GM23338 (cell line): ENCODE measurements around the gene KYNU. TPM values are rescaled to one million over a fixed set of nuclear protein-coding genes. Genes with fewer than 3 reads are reported as not detected.
A peak's percentile ranks its signal among the peaks of the same experiment; 100 is the strongest.

Source experiments
- ATAC-seq: fragments of 200-7000 bp; cut with Tn5 transposase; 3 replicates; pipeline ENCODE4 v1.9.1; 2020
- DNase-seq: peaks from one replicate; pipeline ENCODE4 v3.0.0-alpha.2; 2015; ENCODE audit warnings: low spot score
- H2AFZ ChIP-seq: fragments of 200-600 bp; sonication (generic); 2 replicates; pipeline ENCODE4 v1.8.0; 2016; ENCODE audit warnings: antibody characterized with exemption, mild to moderate bottlenecking, moderate library complexity
- H3F3A ChIP-seq: fragments of 200-600 bp; sonication (generic); replicated peaks from 2 replicates; pipeline ENCODE4 v1.8.0; 2017; ENCODE audit warnings: antibody characterized with exemption, mixed run types, low read depth
- H3K27ac ChIP-seq: fragments of 200-600 bp; sonication (generic); 2 replicates; pipeline ENCODE4 v1.6.1; 2016; ENCODE audit warnings: low read depth
- H3K27me3 ChIP-seq: fragments of 200-600 bp; sonication (generic); 2 replicates; pipeline ENCODE4 v1.8.0; 2016; ENCODE audit warnings: mild to moderate bottlenecking, mixed run types, moderate library complexity; ENCODE audit not compliant: insufficient read depth
- H3K36me3 ChIP-seq: fragments of 200-600 bp; sonication (generic); 2 replicates; pipeline ENCODE4 v1.8.0; 2016; ENCODE audit warnings: mild to moderate bottlenecking; ENCODE audit not compliant: insufficient read depth
- H3K4me1 ChIP-seq: fragments of 200-600 bp; sonication (generic); 2 replicates; pipeline ENCODE4 v1.8.0; 2016; ENCODE audit warnings: mild to moderate bottlenecking, moderate library complexity; ENCODE audit not compliant: insufficient read depth
- H3K4me2 ChIP-seq: fragments of 200-600 bp; sonication (generic); 2 replicates; pipeline ENCODE4 v1.7.1; 2017; ENCODE audit warnings: mixed run types
- H3K4me3 ChIP-seq: fragments of 200-600 bp; sonication (generic); 2 replicates; pipeline ENCODE4 v1.6.1; 2016; ENCODE audit warnings: mixed run types
- H3K79me2 ChIP-seq: fragments of 200-600 bp; sonication (generic); replicated peaks from 2 replicates; pipeline ENCODE4 v1.8.0; 2017; ENCODE audit warnings: mild to moderate bottlenecking; ENCODE audit not compliant: insufficient read depth
- H3K9me2 ChIP-seq: fragments of 200-600 bp; sonication (generic); 2 replicates; pipeline ENCODE4 v1.8.0; 2017; ENCODE audit not compliant: insufficient read depth
- H4K20me1 ChIP-seq: fragments of 200-600 bp; sonication (generic); replicated peaks from 2 replicates; pipeline ENCODE4 v1.8.0; 2017; ENCODE audit warnings: mild to moderate bottlenecking; ENCODE audit not compliant: insufficient read depth
- H3K27ac Mint-ChIP-seq: 2 replicates; pipeline ENCODE4 v1.8.0; 2020; ENCODE audit warnings: inconsistent platforms, mild to moderate bottlenecking, moderate library complexity, mixed read lengths
- H3K27me3 Mint-ChIP-seq: 3 replicates; pipeline ENCODE4 v1.8.0; 2022; ENCODE audit warnings: low read depth, mild to moderate bottlenecking, moderate library complexity, mixed read lengths, inconsistent platforms; ENCODE audit not compliant: insufficient read depth, poor library complexity
- H3K36me3 Mint-ChIP-seq: 3 replicates; pipeline ENCODE4 v1.8.0; 2021; ENCODE audit warnings: low read depth, mild to moderate bottlenecking, inconsistent platforms, moderate library complexity, mixed read lengths
- H3K4me1 Mint-ChIP-seq: 3 replicates; pipeline ENCODE4 v1.8.0; 2020; ENCODE audit warnings: mild to moderate bottlenecking, inconsistent platforms, mixed read lengths
- H3K4me3 Mint-ChIP-seq: 3 replicates; pipeline ENCODE4 v1.8.0; 2021; ENCODE audit warnings: moderate library complexity, mild to moderate bottlenecking, inconsistent platforms, mixed read lengths
- H3K9me3 Mint-ChIP-seq: 3 replicates; pipeline ENCODE4 v1.8.0; 2020; ENCODE audit warnings: moderate library complexity, mild to moderate bottlenecking, inconsistent platforms, mixed read lengths
- EZH2phosphoT487 ChIP-seq: fragments of 200-600 bp; sonication (generic); IDR thresholded peaks from one replicate; pipeline ENCODE4 v1.8.1; 2018; ENCODE audit warnings: antibody characterized with exemption; ENCODE audit not compliant: unreplicated experiment
- POLR2AphosphoS5 ChIP-seq: IDR thresholded peaks from 2 replicates; pipeline ENCODE4 v1.6.1; 2016; ENCODE audit warnings: antibody characterized with exemption, low read depth
- ZNF331 ChIP-seq: fragments of 250-450 bp; sonication (Bioruptor Pico); IDR thresholded peaks from 2 replicates; pipeline ENCODE4 v1.5.0; 2020; ENCODE audit warnings: low read depth, mild to moderate bottlenecking, moderate library complexity
- polyA plus RNA-seq: library from polyadenylated mRNA; unstranded; fragments of >200 nt; fragmentation: Nextera tagmentation; extraction: Ambion mirVana; gene quantifications from 2 replicates; pipeline ENCODE4 v1.2.1, GENCODE V29; 2016
- total RNA-seq: library from RNA; depleted of rRNA; stranded (reverse); fragments of >200 nt; shearing (Covaris generic); gene quantifications from 2 replicates; pipeline ENCODE4 v1.2.3, GENCODE V29; 2014
- TF ChIP-seq, protein P1 (sequence below): fragments of 250-450 bp; sonication (Bioruptor Pico); IDR thresholded peaks from 2 replicates; pipeline ENCODE4 v1.5.0; 2020; ENCODE audit warnings: mild to moderate bottlenecking, moderate library complexity
- TF ChIP-seq, protein P2 (sequence below), 2 experiments: fragments of 200-600 bp in 1 of 2; sonication (generic) in 1 of 2; conservative IDR thresholded peaks; 2 replicates each; pipeline versions ENCODE4 v1.5.1 to v1.6.1; 2016 to 2017; ENCODE audit warnings: antibody characterized with exemption in 2 of 2, low read depth in 2 of 2, mild to moderate bottlenecking in 2 of 2, moderate library complexity in 1 of 2

KYNU gene
- total and polyA plus RNA-seq, 2 experiments from 2014 or later, result 0.03 to 0.21 TPM

DNA sequence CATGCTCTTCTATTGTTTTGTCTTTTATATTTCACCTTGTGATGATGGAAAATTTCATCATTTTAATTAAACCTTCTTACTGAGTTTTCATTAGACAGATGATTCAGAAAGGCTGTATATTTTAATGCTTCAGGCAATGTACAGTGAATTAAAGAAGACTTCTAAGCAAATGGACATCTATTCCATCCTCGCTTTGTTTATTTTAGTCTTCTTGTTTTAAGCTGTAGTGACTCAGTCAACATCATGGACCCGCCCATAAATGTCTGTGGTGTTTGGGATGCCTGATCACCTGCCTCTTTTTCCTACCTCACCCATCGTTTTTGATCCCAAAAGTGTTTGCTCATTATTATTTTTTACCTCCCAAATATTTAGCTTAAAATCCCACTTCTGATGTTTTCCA is 43.1 kb downstream of the KYNU start:
- no peak for TF ChIP-seq EZH2phosphoT487
- TF ChIP-seq, protein P1, sequence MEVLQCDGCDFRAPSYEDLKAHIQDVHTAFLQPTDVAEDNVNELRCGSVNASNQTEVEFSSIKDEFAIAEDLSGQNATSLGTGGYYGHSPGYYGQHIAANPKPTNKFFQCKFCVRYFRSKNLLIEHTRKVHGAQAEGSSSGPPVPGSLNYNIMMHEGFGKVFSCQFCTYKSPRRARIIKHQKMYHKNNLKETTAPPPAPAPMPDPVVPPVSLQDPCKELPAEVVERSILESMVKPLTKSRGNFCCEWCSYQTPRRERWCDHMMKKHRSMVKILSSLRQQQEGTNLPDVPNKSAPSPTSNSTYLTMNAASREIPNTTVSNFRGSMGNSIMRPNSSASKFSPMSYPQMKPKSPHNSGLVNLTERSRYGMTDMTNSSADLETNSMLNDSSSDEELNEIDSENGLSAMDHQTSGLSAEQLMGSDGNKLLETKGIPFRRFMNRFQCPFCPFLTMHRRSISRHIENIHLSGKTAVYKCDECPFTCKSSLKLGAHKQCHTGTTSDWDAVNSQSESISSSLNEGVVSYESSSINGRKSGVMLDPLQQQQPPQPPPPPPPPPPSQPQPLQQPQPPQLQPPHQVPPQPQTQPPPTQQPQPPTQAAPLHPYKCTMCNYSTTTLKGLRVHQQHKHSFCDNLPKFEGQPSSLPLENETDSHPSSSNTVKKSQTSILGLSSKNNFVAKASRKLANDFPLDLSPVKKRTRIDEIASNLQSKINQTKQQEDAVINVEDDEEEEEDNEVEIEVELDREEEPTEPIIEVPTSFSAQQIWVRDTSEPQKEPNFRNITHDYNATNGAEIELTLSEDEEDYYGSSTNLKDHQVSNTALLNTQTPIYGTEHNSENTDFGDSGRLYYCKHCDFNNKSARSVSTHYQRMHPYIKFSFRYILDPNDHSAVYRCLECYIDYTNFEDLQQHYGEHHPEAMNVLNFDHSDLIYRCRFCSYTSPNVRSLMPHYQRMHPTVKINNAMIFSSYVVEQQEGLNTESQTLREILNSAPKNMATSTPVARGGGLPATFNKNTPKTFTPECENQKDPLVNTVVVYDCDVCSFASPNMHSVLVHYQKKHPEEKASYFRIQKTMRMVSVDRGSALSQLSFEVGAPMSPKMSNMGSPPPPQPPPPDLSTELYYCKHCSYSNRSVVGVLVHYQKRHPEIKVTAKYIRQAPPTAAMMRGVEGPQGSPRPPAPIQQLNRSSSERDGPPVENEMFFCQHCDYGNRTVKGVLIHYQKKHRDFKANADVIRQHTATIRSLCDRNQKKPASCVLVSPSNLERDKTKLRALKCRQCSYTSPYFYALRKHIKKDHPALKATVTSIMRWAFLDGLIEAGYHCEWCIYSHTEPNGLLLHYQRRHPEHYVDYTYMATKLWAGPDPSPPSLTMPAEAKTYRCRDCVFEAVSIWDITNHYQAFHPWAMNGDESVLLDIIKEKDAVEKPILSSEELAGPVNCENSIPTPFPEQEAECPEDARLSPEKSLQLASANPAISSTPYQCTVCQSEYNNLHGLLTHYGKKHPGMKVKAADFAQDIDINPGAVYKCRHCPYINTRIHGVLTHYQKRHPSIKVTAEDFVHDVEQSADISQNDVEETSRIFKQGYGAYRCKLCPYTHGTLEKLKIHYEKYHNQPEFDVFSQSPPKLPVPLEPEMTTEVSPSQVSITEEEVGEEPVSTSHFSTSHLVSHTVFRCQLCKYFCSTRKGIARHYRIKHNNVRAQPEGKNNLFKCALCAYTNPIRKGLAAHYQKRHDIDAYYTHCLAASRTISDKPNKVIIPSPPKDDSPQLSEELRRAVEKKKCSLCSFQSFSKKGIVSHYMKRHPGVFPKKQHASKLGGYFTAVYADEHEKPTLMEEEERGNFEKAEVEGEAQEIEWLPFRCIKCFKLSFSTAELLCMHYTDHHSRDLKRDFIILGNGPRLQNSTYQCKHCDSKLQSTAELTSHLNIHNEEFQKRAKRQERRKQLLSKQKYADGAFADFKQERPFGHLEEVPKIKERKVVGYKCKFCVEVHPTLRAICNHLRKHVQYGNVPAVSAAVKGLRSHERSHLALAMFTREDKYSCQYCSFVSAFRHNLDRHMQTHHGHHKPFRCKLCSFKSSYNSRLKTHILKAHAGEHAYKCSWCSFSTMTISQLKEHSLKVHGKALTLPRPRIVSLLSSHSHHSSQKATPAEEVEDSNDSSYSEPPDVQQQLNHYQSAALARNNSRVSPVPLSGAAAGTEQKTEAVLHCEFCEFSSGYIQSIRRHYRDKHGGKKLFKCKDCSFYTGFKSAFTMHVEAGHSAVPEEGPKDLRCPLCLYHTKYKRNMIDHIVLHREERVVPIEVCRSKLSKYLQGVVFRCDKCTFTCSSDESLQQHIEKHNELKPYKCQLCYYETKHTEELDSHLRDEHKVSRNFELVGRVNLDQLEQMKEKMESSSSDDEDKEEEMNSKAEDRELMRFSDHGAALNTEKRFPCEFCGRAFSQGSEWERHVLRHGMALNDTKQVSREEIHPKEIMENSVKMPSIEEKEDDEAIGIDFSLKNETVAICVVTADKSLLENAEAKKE (CRISPR knock-in tag), result no peak
- no peak for TF ChIP-seq ZNF331 (CRISPR knock-in tag)
- TF ChIP-seq, protein P2, sequence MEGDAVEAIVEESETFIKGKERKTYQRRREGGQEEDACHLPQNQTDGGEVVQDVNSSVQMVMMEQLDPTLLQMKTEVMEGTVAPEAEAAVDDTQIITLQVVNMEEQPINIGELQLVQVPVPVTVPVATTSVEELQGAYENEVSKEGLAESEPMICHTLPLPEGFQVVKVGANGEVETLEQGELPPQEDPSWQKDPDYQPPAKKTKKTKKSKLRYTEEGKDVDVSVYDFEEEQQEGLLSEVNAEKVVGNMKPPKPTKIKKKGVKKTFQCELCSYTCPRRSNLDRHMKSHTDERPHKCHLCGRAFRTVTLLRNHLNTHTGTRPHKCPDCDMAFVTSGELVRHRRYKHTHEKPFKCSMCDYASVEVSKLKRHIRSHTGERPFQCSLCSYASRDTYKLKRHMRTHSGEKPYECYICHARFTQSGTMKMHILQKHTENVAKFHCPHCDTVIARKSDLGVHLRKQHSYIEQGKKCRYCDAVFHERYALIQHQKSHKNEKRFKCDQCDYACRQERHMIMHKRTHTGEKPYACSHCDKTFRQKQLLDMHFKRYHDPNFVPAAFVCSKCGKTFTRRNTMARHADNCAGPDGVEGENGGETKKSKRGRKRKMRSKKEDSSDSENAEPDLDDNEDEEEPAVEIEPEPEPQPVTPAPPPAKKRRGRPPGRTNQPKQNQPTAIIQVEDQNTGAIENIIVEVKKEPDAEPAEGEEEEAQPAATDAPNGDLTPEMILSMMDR (conservative IDR thresholded peaks at IDR 0.05; ENCODE audit: low read depth in 2 of 2), result no peak
- no peak for TF ChIP-seq POLR2AphosphoS5
- H3K27me3 Mint-ChIP-seq, result no peaks in the 10 kb centered on the region
- no peak overlapping the region for H3K4me3 Mint-ChIP-seq
- no peaks in the 10 kb centered on the region for H4K20me1 ChIP-seq
- H3K9me3 Mint-ChIP-seq, result no peaks in the 10 kb centered on the region
- DNase-seq, result no peak
- H2AFZ ChIP-seq, result 0 out of 2 replicates have a peak overlapping the region, but pooled peaks have one; percentile 12
- H3F3A ChIP-seq, result no peaks in the 10 kb centered on the region
- H3K4me1 Mint-ChIP-seq, result peaks cover 3% of the 10 kb centered on the region
- no peaks in the 10 kb centered on the region for H3K36me3 ChIP-seq
- no peaks in the 10 kb centered on the region for H3K79me2 ChIP-seq
- peaks cover 14% of the 10 kb centered on the region; the same call in 1 of the 2 replicates for H3K9me2 ChIP-seq
- ATAC-seq, result no peak
- 0 out of 2 replicates have a peak, but pooled peaks cover 3% of the 10 kb centered on the region for H3K4me1 ChIP-seq
- no peaks in the 10 kb centered on the region for H3K36me3 Mint-ChIP-seq
- H3K27me3 ChIP-seq, result no peaks in the 10 kb centered on the region
- H3K4me3 ChIP-seq, result no peak overlapping the region
- H3K27ac ChIP-seq, result no peak overlapping the region
- no peak overlapping the region for H3K4me2 ChIP-seq
- no peak overlapping the region for H3K27ac Mint-ChIP-seq
